Neural crest cell (in vitro differentiated cells): ENCODE results near the gene TUBGCP5. TPM values are rescaled to one million over a fixed set of nuclear protein-coding genes. Genes with fewer than 3 reads are reported as not detected.

Experiments
- DNase-seq: peaks from one replicate; pipeline ENCODE4 v3.0.0; 2021; ENCODE audit warnings: low read depth, mixed read lengths, low spot score
- H3K27ac Mint-ChIP-seq: one replicate; pipeline ENCODE4 v1.8.0; 2021; ENCODE audit warnings: mild to moderate bottlenecking, mixed read lengths; ENCODE audit not compliant: unreplicated experiment
- H3K27me3 Mint-ChIP-seq: 2 replicates; pipeline ENCODE4 v1.8.0; 2021; ENCODE audit warnings: low read depth, mild to moderate bottlenecking, mixed read lengths
- H3K36me3 Mint-ChIP-seq: 2 replicates; pipeline ENCODE4 v1.8.0; 2021; ENCODE audit warnings: low read depth, mild to moderate bottlenecking, mixed read lengths
- H3K4me1 Mint-ChIP-seq: 2 replicates; pipeline ENCODE4 v1.8.0; 2021; ENCODE audit warnings: mixed read lengths
- H3K4me3 Mint-ChIP-seq: one replicate; pipeline ENCODE4 v1.8.0; 2021; ENCODE audit warnings: mild to moderate bottlenecking, mixed read lengths
- H3K9me3 Mint-ChIP-seq: 2 replicates; pipeline ENCODE4 v1.8.0; 2021; ENCODE audit warnings: mixed read lengths
- total RNA-seq: library from RNA; stranded (reverse); gene quantifications from 2 replicates; pipeline ENCODE4 v1.2.1, GENCODE V29; 2021
- TF ChIP-seq, protein P1 (sequence below): fragments of 200-600 bp; sonication (generic); conservative IDR thresholded peaks from 2 replicates; pipeline ENCODE4 v1.5.0; 2021; ENCODE audit warnings: antibody characterized with exemption, mild to moderate bottlenecking

The TUBGCP5 gene
- total RNA-seq, 1 donor from 2014 or later: 28.2 TPM

GRCh38 chr15:22967084-22967770 lies 72.1 kb downstream of the TUBGCP5 start:
- Mint-ChIP-seq H3K27ac (peak overlapping the region; percentile 62), H3K4me1 (peaks cover 32% of the 10 kb centered on the region), H3K9me3 (no peaks in the 10 kb centered on the region), H3K4me3 (no peak overlapping the region), H3K36me3 (peaks cover 12% of the 10 kb centered on the region), H3K27me3 (no peaks in the 10 kb centered on the region)
- TF ChIP-seq, protein P1, sequence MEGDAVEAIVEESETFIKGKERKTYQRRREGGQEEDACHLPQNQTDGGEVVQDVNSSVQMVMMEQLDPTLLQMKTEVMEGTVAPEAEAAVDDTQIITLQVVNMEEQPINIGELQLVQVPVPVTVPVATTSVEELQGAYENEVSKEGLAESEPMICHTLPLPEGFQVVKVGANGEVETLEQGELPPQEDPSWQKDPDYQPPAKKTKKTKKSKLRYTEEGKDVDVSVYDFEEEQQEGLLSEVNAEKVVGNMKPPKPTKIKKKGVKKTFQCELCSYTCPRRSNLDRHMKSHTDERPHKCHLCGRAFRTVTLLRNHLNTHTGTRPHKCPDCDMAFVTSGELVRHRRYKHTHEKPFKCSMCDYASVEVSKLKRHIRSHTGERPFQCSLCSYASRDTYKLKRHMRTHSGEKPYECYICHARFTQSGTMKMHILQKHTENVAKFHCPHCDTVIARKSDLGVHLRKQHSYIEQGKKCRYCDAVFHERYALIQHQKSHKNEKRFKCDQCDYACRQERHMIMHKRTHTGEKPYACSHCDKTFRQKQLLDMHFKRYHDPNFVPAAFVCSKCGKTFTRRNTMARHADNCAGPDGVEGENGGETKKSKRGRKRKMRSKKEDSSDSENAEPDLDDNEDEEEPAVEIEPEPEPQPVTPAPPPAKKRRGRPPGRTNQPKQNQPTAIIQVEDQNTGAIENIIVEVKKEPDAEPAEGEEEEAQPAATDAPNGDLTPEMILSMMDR: no peak
- no peak for DNase-seq

GRCh38 chr15:22966321-22967083 lies 72.9 kb downstream of the TUBGCP5 start:
- H3K4me3 Mint-ChIP-seq: no peak overlapping the region
- H3K4me1 Mint-ChIP-seq: peaks cover 32% of the 10 kb centered on the region
- no peaks in the 10 kb centered on the region for H3K27me3 Mint-ChIP-seq
- no peaks in the 10 kb centered on the region for H3K9me3 Mint-ChIP-seq
- peaks cover 12% of the 10 kb centered on the region for H3K36me3 Mint-ChIP-seq
- TF ChIP-seq, protein P1: no peak
- H3K27ac Mint-ChIP-seq: no peak overlapping the region
- no peak for DNase-seq

GRCh38 chr15:22963641-22964040 lies 75.7 kb downstream of the TUBGCP5 start:
- H3K4me3 Mint-ChIP-seq: no peak overlapping the region
- H3K36me3 Mint-ChIP-seq: peaks cover 6% of the 10 kb centered on the region
- peaks cover 25% of the 10 kb centered on the region for H3K4me1 Mint-ChIP-seq
- H3K27me3 Mint-ChIP-seq: no peaks in the 10 kb centered on the region
- H3K27ac Mint-ChIP-seq: peak overlapping the region; percentile 68
- no peak for DNase-seq
- no peaks in the 10 kb centered on the region for H3K9me3 Mint-ChIP-seq
- TF ChIP-seq, protein P1: no peak

- H3K9me3 Mint-ChIP-seq: no peaks in the 10 kb centered on the region
- no peak for DNase-seq
- no peak overlapping the region for H3K4me3 Mint-ChIP-seq
- peaks cover 3% of the 10 kb centered on the region for H3K36me3 Mint-ChIP-seq
- H3K27ac Mint-ChIP-seq: peak overlapping the region; percentile 31
- H3K27me3 Mint-ChIP-seq: no peaks in the 10 kb centered on the region
- TF ChIP-seq, protein P1: no peak
- H3K4me1 Mint-ChIP-seq: peaks cover 24% of the 10 kb centered on the region
These were observed 76.8 kb downstream of the TUBGCP5 start for GRCh38 chr15:22962611-22963010.

GRCh38 chr15:22961762-22962161 lies 77.6 kb downstream of the TUBGCP5 start:
- no peak for DNase-seq

More at GRCh38 chr15:22961762-22962161, 77.6 kb downstream of the TUBGCP5 start:
- H3K9me3 Mint-ChIP-seq: no peaks in the 10 kb centered on the region
- peaks cover 26% of the 10 kb centered on the region for H3K4me1 Mint-ChIP-seq
- peaks cover 3% of the 10 kb centered on the region for H3K36me3 Mint-ChIP-seq
- H3K4me3 Mint-ChIP-seq: no peak overlapping the region
- no peak overlapping the region for H3K27ac Mint-ChIP-seq
- TF ChIP-seq, protein P1: no peak
- no peaks in the 10 kb centered on the region for H3K27me3 Mint-ChIP-seq
